Activated CD8-positive, alpha-beta memory T cell treated with anti-CD3 and anti-CD28 coated beads for 24 hours (primary cell): Measurements from ENCODE around the gene SH3BP2.
"Not testable (repeated sequence)": the region's sequence is repeated elsewhere in the genome, so short reads cannot be mapped to it uniquely, and the experiment has no call there.

Experiments
- DNase-seq: peaks from one replicate; pipeline ENCODE4 v3.0.0-alpha.2; 2020

The SH3BP2 gene

GRCh38 chr4:2792711-2793585 is at the start of gene SH3BP2:
TSS of gene SH3BP2 (plus strand) at chr4:2793085. CDS start at chr4:2820618, 27,533 bp downstream.
- peak; percentile 83 for DNase-seq

GRCh38 chr4:2743518-2744445 is 49.1 kb upstream of the SH3BP2 start:
- no peak for DNase-seq

- DNase-seq: no peak
Observed at GRCh38 chr4:2744576-2745270, 48.2 kb upstream of the SH3BP2 start.

GRCh38 chr4:2745516-2745915 is 47.4 kb upstream of the SH3BP2 start:
- no peak for DNase-seq

GRCh38 chr4:2745981-2746806 is 46.7 kb upstream of the SH3BP2 start:
- DNase-seq: peak; percentile 93

- no peak for DNase-seq
Observed at GRCh38 chr4:2746891-2747695, 45.8 kb upstream of the SH3BP2 start.

- no peak for DNase-seq
Observed at GRCh38 chr4:2750719-2751605, 41.9 kb upstream of the SH3BP2 start.

GRCh38 chr4:2753436-2753835 is 39.4 kb upstream of the SH3BP2 start:
- DNase-seq: no peak

- DNase-seq: no peak
Observed at GRCh38 chr4:2754848-2755819, 37.8 kb upstream of the SH3BP2 start.

GRCh38 chr4:2755821-2756690 is 36.8 kb upstream of the SH3BP2 start, which contains the start of gene TNIP2:
TSS of gene TNIP2 (minus strand) at chr4:2756336. CDS start at chr4:2756289, 47 bp downstream.
- peak; percentile 91 for DNase-seq

- no peak for DNase-seq
Observed at GRCh38 chr4:2756691-2757350, 36.1 kb upstream of the SH3BP2 start.

GRCh38 chr4:2757426-2757825 is 35.5 kb upstream of the SH3BP2 start:
- no peak for DNase-seq

GRCh38 chr4:2761035-2761923 is 31.6 kb upstream of the SH3BP2 start:
- DNase-seq: no peak

GRCh38 chr4:2762048-2762447 is 30.8 kb upstream of the SH3BP2 start:
- DNase-seq: no peak

- not testable (repeated sequence) for DNase-seq
Observed at GRCh38 chr4:2762486-2763370, 30.2 kb upstream of the SH3BP2 start.
